Heart left ventricle (tissue), 16 donors: ENCODE measurements around the gene TNFRSF14. TPM values are rescaled to one million over a fixed set of nuclear protein-coding genes. Genes with fewer than 3 reads are reported as not detected.
A peak's percentile ranks its signal among the peaks of the same experiment; 100 is the strongest.

ENCODE experiments used
- ATAC-seq, 4 donors: fragments of 200-7000 bp; cut with Tn5 transposase; one replicate each; pipeline ENCODE4 v1.9.1; 2020 to 2022; ENCODE audit warnings: moderate library complexity in 4 of 4, mild to moderate bottlenecking in 3 of 4, moderate number of reproducible peaks in 1 of 4
- DNase-seq, 5 donors: peaks; one replicate each; pipeline ENCODE4 v3.0.0-alpha.2; 2020
- H3K27ac ChIP-seq, 12 donors: fragments of 200-600 bp; sonication (generic) in 4 of 12; one replicate each; pipeline versions ENCODE4 v1.5.0 to v1.8.0; 2016 to 2022; ENCODE audit warnings: mild to moderate bottlenecking in 2 of 12
- H3K27me3 ChIP-seq, 9 donors: fragments of 200-600 bp; sonication (generic) in 2 of 9; one replicate each; pipeline versions ENCODE4 v1.5.1 to v1.8.0; 2016 to 2022; ENCODE audit warnings: mild to moderate bottlenecking in 3 of 9
- H3K36me3 ChIP-seq, 9 donors: fragments of 200-600 bp; sonication (generic) in 2 of 9; one replicate each; pipeline versions ENCODE4 v1.5.0 to v1.8.0; 2018 to 2022; ENCODE audit warnings: mild to moderate bottlenecking in 2 of 9
- H3K4me1 ChIP-seq, 12 donors: fragments of 200-600 bp; sonication (generic) in 4 of 12; one replicate each; pipeline versions ENCODE4 v1.5.0 to v1.8.0; 2016 to 2022; ENCODE audit warnings: mild to moderate bottlenecking in 3 of 12
- H3K4me3 ChIP-seq, 12 donors: fragments of 200-600 bp; sonication (generic) in 4 of 12; one replicate each; pipeline versions ENCODE4 v1.5.0 to v1.8.0; 2017 to 2022; ENCODE audit warnings: mild to moderate bottlenecking in 9 of 12, moderate library complexity in 4 of 12
- H3K9me3 ChIP-seq, 12 donors: fragments of 200-600 bp; sonication (generic) in 4 of 12; one replicate each; pipeline versions ENCODE4 v1.5.0 to v1.8.0; 2016 to 2022; ENCODE audit warnings: mild to moderate bottlenecking in 1 of 12
- CTCF ChIP-seq, 12 donors: fragments of 200-600 bp; sonication (generic) in 4 of 12; IDR thresholded peaks; one replicate each; pipeline versions ENCODE4 v1.5.0 to v1.8.0; 2018 to 2022; ENCODE audit warnings: antibody characterized with exemption in 12 of 12, mild to moderate bottlenecking in 5 of 12
- POLR2A ChIP-seq, 2 donors: fragments of 450-650 bp; IDR thresholded peaks; one replicate each; pipeline ENCODE4 v1.6.1; 2017; ENCODE audit warnings: antibody characterized with exemption in 2 of 2, mild to moderate bottlenecking in 2 of 2, moderate library complexity in 2 of 2
- WGBS, 4 donors: extraction: QIAGEN DNeasy Blood & Tissue Kit in 2 of 4; methylation state at CpG; one replicate each; pipeline versions ENCODE4 v1.1.5 to v1.1.7; 2013 to 2018; 5-methylcytosine and 5-hydroxymethylcytosine counted together
- intact Hi-C, 10 donors: fragments of 100-400 bp; cut with DNase I; formaldehyde crosslinking; loops; one replicate each; pipeline versions ENCODE4 v1.11.1 to v1.14.2; 2022
- polyA plus RNA-seq, 2 donors: library from polyadenylated mRNA; stranded (reverse); fragments of 200-250 nt; gene quantifications; one replicate each; pipeline ENCODE4 v1.2.3, GENCODE V29; 2013
- total RNA-seq, 9 donors: library from RNA; depleted of rRNA in 2 of 9; stranded (reverse); fragments of >200 nt in 2 of 9; fragmentation: NEBNext Ultra II Directional in 3 of 9; extraction: Animal tissue kit (Norgen Biotek cat#: 25700) in 3 of 9; gene quantifications; one replicate each; pipeline versions ENCODE4 v1.1.0 to v1.2.4, GENCODE V29; 2016 to 2023
- donor health status: ischemic (EF 13 %, LVEDD 7.1; RV severe dilation, severe dysfunction).
- donor health status: healthy with polysubstance abuse.
- donor health status: DM: no; HTN: yes; CAD: no.
- donor health status: DM: no; HTN: no; CAD: no.
- donor health status: ischemic (EF 25% LVEDD 6.9; RV normal size, moderate dysfunction).
- donor health status: ischemic (EF 25% LVEDD 5.7; RV mildly dilated, moderate dysfunction).
- donor health status: healthy.
- donor health status: DM: yes; HTN: yes; CAD: no.
- donor health status: ischemic (EF 35%, LVEDD 5.7; RV mildly dilated, moderate dysfunction).
- donor health status: nonischemic (EF 11% LVEDD 7.7; RV severe dilation, severe dysfunction).
- donor health status: DM: yes; HTN: yes; CAD: no.
- donor health status: PGD.
- donor health status: ischemic (EF 29% LVEDD 5.4; RV normal size, mild dysfunction).
- donor health status: nonischemic (EF 23%, LVEDD 6.1; RV moderate dilation, normal function).

TNFRSF14 gene
- total and polyA plus RNA-seq, 11 donors = 7.8 to 70.8 (median 14.3) TPM

GRCh38 chr1:2525920-2526823, 30.0 kb upstream of the TNFRSF14 start, which contains the start of gene PANK4:
Gene PANK4, minus strand, starts transcription at chr1:2526596. Its CDS starts 9 bp downstream, at chr1:2526587.
- DNase-seq (peak; percentile 94 to 97 (median 94)), ATAC-seq (peak; percentile 87 to 90 (median 88))
- peak within 1 kb of the TSS; percentile 72 to 97 (median 86) for H3K4me3 ChIP-seq
- H3K9me3 ChIP-seq = no peaks in the 10 kb centered on the region
- intact Hi-C loops = loop anchor here in 8 of 10 donors (1.0 to 10.0 kb wide), 7 partner anchors 22 to 334 kb away; partner anchors contain the start of genes PEX10 (in 6 of the 8), FAAP20 (in 3 of the 8) and PRXL2B (in 2 of the 8)
- peak within 1 kb of the TSS; percentile 61 to 92 (median 86) for H3K27ac ChIP-seq
- peak; percentile 68 to 75 for TF ChIP-seq POLR2A (IDR thresholded peaks at IDR 0.05)
- peak in 3 of 12 donors; percentile 17 to 38 (median 20) for TF ChIP-seq CTCF (IDR thresholded peaks at IDR 0.05)
- H3K4me1 ChIP-seq = peaks cover 29 to 76% (median 68%) of the 10 kb centered on the region in 12 donors
- 0 to 1% (median 1%) methylated on average over 39 to 107 of the region's 107 CpGs for WGBS, 4 donors
- H3K27me3 ChIP-seq = peaks cover 0 to 31% (median 0%) of the 10 kb centered on the region in 9 donors
- peaks cover 0 to 15% (median 5%) of the 10 kb centered on the region in 9 donors for H3K36me3 ChIP-seq

GRCh38 chr1:2526824-2527555, 29.2 kb upstream of the TNFRSF14 start:
- Histone ChIP-seq H3K4me1 (peaks cover 29 to 78% (median 68%) of the 10 kb centered on the region in 12 donors), H3K27me3 (peaks cover 0 to 39% (median 0%) of the 10 kb centered on the region in 9 donors), H3K36me3 (peaks cover 0 to 7% (median 0%) of the 10 kb centered on the region in 9 donors), H3K27ac (peak overlapping the region; percentile 61 to 92 (median 86)), H3K4me3 (peak overlapping the region in 11 of 12 donors; percentile 72 to 97 (median 83)), H3K9me3 (no peaks in the 10 kb centered on the region)
- WGBS, 4 donors = 27 to 50% (median 33%) methylated on average over 10 to 20 of the region's 20 CpGs
- DNase-seq = peak; percentile 63 to 88 (median 81)
- peak; percentile 62 to 78 (median 64) for ATAC-seq
- TF ChIP-seq CTCF (IDR thresholded peaks at IDR 0.05) (no peak), POLR2A (IDR thresholded peaks at IDR 0.05) (no peak)
- intact Hi-C loops = loop anchor here in 8 of 10 donors (1.0 to 10.0 kb wide), 7 partner anchors 21 to 335 kb away; partner anchors contain the start of genes PEX10 (in 6 of the 8), FAAP20 (in 3 of the 8) and PRXL2B (in 2 of the 8)

- H3K27me3 ChIP-seq = peaks cover 0 to 44% (median 0%) of the 10 kb centered on the region in 9 donors
- H3K27ac ChIP-seq = peak overlapping the region in 11 of 12 donors; percentile 44 to 92 (median 84)
- 60 to 89% (median 83%) methylated on average over 2 to 4 of the region's 4 CpGs for WGBS, 4 donors
- peak overlapping the region in 2 of 12 donors; percentile 62 to 92 for H3K4me3 ChIP-seq
- H3K4me1 ChIP-seq = peaks cover 29 to 78% (median 68%) of the 10 kb centered on the region in 12 donors
- ATAC-seq (peak in 1 of 4 donors; percentile 0), DNase-seq (no peak)
- intact Hi-C loops = loop anchor here in 8 of 10 donors (2.0 to 10.0 kb wide), 5 partner anchors 60 to 335 kb away; partner anchors contain the start of genes PEX10 (in 6 of the 8), FAAP20 (in 3 of the 8) and PRXL2B (in 1 of the 8)
- no peaks in the 10 kb centered on the region for H3K9me3 ChIP-seq
- peaks cover 0 to 2% (median 0%) of the 10 kb centered on the region in 9 donors for H3K36me3 ChIP-seq
- TF ChIP-seq CTCF (IDR thresholded peaks at IDR 0.05) = no peak
- no peak for TF ChIP-seq POLR2A (IDR thresholded peaks at IDR 0.05)
Measured at GRCh38 chr1:2527556-2527860, 28.7 kb upstream of the TNFRSF14 start.
